ENCODE measurements around the gene CYP24A1.

DNA sequence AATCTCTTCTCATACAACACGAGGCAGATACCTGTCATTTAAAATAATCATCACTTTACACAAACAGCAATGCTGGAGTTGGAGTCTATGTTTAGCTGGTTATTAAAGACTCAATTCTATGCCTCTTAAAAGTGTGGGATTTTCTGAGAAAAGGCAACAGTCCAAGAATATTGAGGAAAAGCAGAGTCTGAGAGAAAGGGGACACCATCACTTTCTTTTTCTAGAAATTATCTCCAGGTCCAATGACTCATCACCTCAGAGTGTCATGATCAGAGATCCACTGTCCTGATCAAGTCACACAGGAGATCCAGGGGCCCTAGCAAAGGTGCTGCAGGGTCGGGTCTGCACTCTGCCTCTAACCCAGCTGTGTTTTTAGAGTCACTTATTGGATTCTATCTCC lies 8.0 kb downstream of the CYP24A1 start:
- TF ChIP-seq GATA2 (IDR thresholded peaks at IDR 0.05; ENCODE audit: low read depth, low read length) (no peak), GATA3 (IDR thresholded peaks at IDR 0.05; ENCODE audit: low read depth, low read length) (no peak)
